Measurements from ENCODE around the gene DEPDC5.

DNA sequence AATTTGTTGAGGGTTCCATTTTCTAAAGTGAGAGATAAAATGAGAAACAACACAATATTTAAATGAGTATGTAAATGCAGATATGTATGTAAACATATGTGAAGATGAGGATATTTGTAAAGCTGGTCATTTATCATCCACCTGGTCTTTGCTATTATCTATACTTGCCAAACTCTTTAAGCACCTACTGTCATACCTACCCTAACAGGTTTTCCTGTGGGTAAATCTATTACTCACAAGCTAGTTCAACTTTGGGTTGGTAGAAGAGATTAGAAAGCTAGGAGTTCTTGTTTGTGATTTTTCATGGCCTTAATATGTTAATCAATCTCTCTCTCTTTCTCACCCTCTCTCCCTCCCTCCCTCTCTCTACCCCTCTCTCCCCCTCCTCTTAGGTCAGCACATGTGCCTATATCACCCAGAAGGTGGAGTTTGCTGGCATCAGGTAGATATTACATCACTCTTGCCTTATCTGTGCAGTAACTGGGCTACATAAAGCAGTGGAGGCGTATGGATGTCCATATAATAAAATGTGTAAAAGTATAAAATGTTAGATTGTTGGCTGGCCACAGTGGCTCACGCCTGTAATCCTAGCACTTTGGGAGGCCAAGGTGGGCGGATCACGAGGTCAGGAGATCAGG lies 14.7 kb downstream of the DEPDC5 start:
- TF ChIP-seq EZH2 (IDR thresholded peaks at IDR 0.05; ENCODE audit: insufficient read depth, poor library complexity, severe bottlenecking) (no peak), EZH2phosphoT487 (IDR thresholded peaks at IDR 0.05; ENCODE audit: insufficient read depth, low read depth) (no peak)

Measured in GM23248 (cell line).